GM23338 (cell line): ENCODE measurements around the gene HSD11B1L. TPM values are rescaled to one million over a fixed set of nuclear protein-coding genes. Genes with fewer than 3 reads are reported as not detected.

Experiments used
- ATAC-seq: fragments of 200-7000 bp; cut with Tn5 transposase; 3 replicates; pipeline ENCODE4 v1.9.1; 2020
- DNase-seq: peaks from one replicate; pipeline ENCODE4 v3.0.0-alpha.2; 2015; ENCODE audit warnings: low spot score
- H2AFZ ChIP-seq: fragments of 200-600 bp; sonication (generic); 2 replicates; pipeline ENCODE4 v1.8.0; 2016; ENCODE audit warnings: antibody characterized with exemption, mild to moderate bottlenecking, moderate library complexity
- H3F3A ChIP-seq: fragments of 200-600 bp; sonication (generic); replicated peaks from 2 replicates; pipeline ENCODE4 v1.8.0; 2017; ENCODE audit warnings: antibody characterized with exemption, mixed run types, low read depth
- H3K27ac ChIP-seq: fragments of 200-600 bp; sonication (generic); 2 replicates; pipeline ENCODE4 v1.6.1; 2016; ENCODE audit warnings: low read depth
- H3K27me3 ChIP-seq: fragments of 200-600 bp; sonication (generic); 2 replicates; pipeline ENCODE4 v1.8.0; 2016; ENCODE audit warnings: mild to moderate bottlenecking, mixed run types, moderate library complexity; ENCODE audit not compliant: insufficient read depth
- H3K36me3 ChIP-seq: fragments of 200-600 bp; sonication (generic); 2 replicates; pipeline ENCODE4 v1.8.0; 2016; ENCODE audit warnings: mild to moderate bottlenecking; ENCODE audit not compliant: insufficient read depth
- H3K4me1 ChIP-seq: fragments of 200-600 bp; sonication (generic); 2 replicates; pipeline ENCODE4 v1.8.0; 2016; ENCODE audit warnings: mild to moderate bottlenecking, moderate library complexity; ENCODE audit not compliant: insufficient read depth
- H3K4me2 ChIP-seq: fragments of 200-600 bp; sonication (generic); 2 replicates; pipeline ENCODE4 v1.7.1; 2017; ENCODE audit warnings: mixed run types
- H3K4me3 ChIP-seq: fragments of 200-600 bp; sonication (generic); 2 replicates; pipeline ENCODE4 v1.6.1; 2016; ENCODE audit warnings: mixed run types
- H3K79me2 ChIP-seq: fragments of 200-600 bp; sonication (generic); replicated peaks from 2 replicates; pipeline ENCODE4 v1.8.0; 2017; ENCODE audit warnings: mild to moderate bottlenecking; ENCODE audit not compliant: insufficient read depth
- H3K9me2 ChIP-seq: fragments of 200-600 bp; sonication (generic); 2 replicates; pipeline ENCODE4 v1.8.0; 2017; ENCODE audit not compliant: insufficient read depth
- H4K20me1 ChIP-seq: fragments of 200-600 bp; sonication (generic); replicated peaks from 2 replicates; pipeline ENCODE4 v1.8.0; 2017; ENCODE audit warnings: mild to moderate bottlenecking; ENCODE audit not compliant: insufficient read depth
- H3K27ac Mint-ChIP-seq: 2 replicates; pipeline ENCODE4 v1.8.0; 2020; ENCODE audit warnings: inconsistent platforms, mild to moderate bottlenecking, moderate library complexity, mixed read lengths
- H3K27me3 Mint-ChIP-seq: 3 replicates; pipeline ENCODE4 v1.8.0; 2022; ENCODE audit warnings: low read depth, mild to moderate bottlenecking, moderate library complexity, mixed read lengths, inconsistent platforms; ENCODE audit not compliant: insufficient read depth, poor library complexity
- H3K36me3 Mint-ChIP-seq: 3 replicates; pipeline ENCODE4 v1.8.0; 2021; ENCODE audit warnings: low read depth, mild to moderate bottlenecking, inconsistent platforms, moderate library complexity, mixed read lengths
- H3K4me1 Mint-ChIP-seq: 3 replicates; pipeline ENCODE4 v1.8.0; 2020; ENCODE audit warnings: mild to moderate bottlenecking, inconsistent platforms, mixed read lengths
- H3K4me3 Mint-ChIP-seq: 3 replicates; pipeline ENCODE4 v1.8.0; 2021; ENCODE audit warnings: moderate library complexity, mild to moderate bottlenecking, inconsistent platforms, mixed read lengths
- H3K9me3 Mint-ChIP-seq: 3 replicates; pipeline ENCODE4 v1.8.0; 2020; ENCODE audit warnings: moderate library complexity, mild to moderate bottlenecking, inconsistent platforms, mixed read lengths
- CREB1 ChIP-seq: fragments of 250-450 bp; sonication (Bioruptor Pico); IDR thresholded peaks from 2 replicates; pipeline ENCODE4 v1.5.0; 2020; ENCODE audit warnings: low read depth, mild to moderate bottlenecking, moderate library complexity
- CTCF ChIP-seq, 2 experiments: fragments of 200-600 bp in 1 of 2; sonication (generic) in 1 of 2; conservative IDR thresholded peaks; 2 replicates each; pipeline versions ENCODE4 v1.5.1 to v1.6.1; 2016 to 2017; ENCODE audit warnings: antibody characterized with exemption in 2 of 2, low read depth in 2 of 2, mild to moderate bottlenecking in 2 of 2, moderate library complexity in 1 of 2
- ETS1 ChIP-seq: IDR thresholded peaks from 2 replicates; pipeline ENCODE4 v1.6.1; 2016; ENCODE audit warnings: antibody characterized with exemption
- NANOG ChIP-seq: IDR thresholded peaks from 2 replicates; pipeline ENCODE4 v1.6.1; 2016; ENCODE audit warnings: antibody characterized with exemption, borderline replicate concordance
- REST ChIP-seq: IDR thresholded peaks from one replicate; pipeline ENCODE4 v1.6.1; 2018; ENCODE audit warnings: antibody characterized with exemption; ENCODE audit not compliant: unreplicated experiment
- STAT1 ChIP-seq: IDR thresholded peaks from one replicate; pipeline ENCODE4 v1.6.1; 2016; ENCODE audit warnings: antibody characterized with exemption; ENCODE audit not compliant: unreplicated experiment
- polyA plus RNA-seq: library from polyadenylated mRNA; unstranded; fragments of >200 nt; fragmentation: Nextera tagmentation; extraction: Ambion mirVana; gene quantifications from 2 replicates; pipeline ENCODE4 v1.2.1, GENCODE V29; 2016
- total RNA-seq: library from RNA; depleted of rRNA; stranded (reverse); fragments of >200 nt; shearing (Covaris generic); gene quantifications from 2 replicates; pipeline ENCODE4 v1.2.3, GENCODE V29; 2014

Gene HSD11B1L
- total and polyA plus RNA-seq, 2 experiments from 2014 or later = 12.9 to 18.4 TPM

- no peak for TF ChIP-seq NANOG
These were observed 722 bp downstream of the HSD11B1L start (continued) for GRCh38 chr19:5681391-5682106.

GRCh38 chr19:5682107-5682482 is 1.3 kb downstream of the HSD11B1L start:
- H3K36me3 Mint-ChIP-seq = no peaks in the 10 kb centered on the region; the same call in 1 of the 3 replicates
- Histone ChIP-seq H2AFZ (no peak overlapping the region), H3K27me3 (no peaks in the 10 kb centered on the region), H3K36me3 (no peaks in the 10 kb centered on the region), H3K79me2 (no peaks in the 10 kb centered on the region), H3K4me3 (no peak overlapping the region), H3K4me2 (no peak overlapping the region; the same call in 1 of the 2 replicates), H3K9me2 (peaks cover 7% of the 10 kb centered on the region), H3K27ac (no peak overlapping the region), H3F3A (0 out of 2 replicates have a peak, but pooled peaks cover 8% of the 10 kb centered on the region), H3K4me1 (peaks cover 2% of the 10 kb centered on the region; the same call in 1 of the 2 replicates), H4K20me1 (0 out of 2 replicates have a peak, but pooled peaks cover 4% of the 10 kb centered on the region)
- TF ChIP-seq CREB1 (CRISPR knock-in tag) = no peak
- no peak for TF ChIP-seq REST
- TF ChIP-seq CTCF (conservative IDR thresholded peaks at IDR 0.05; ENCODE audit: low read depth in 2 of 2) = no peak
- TF ChIP-seq ETS1 = no peak
- no peak for TF ChIP-seq STAT1
- no peaks in the 10 kb centered on the region for H3K9me3 Mint-ChIP-seq
- ATAC-seq = no peak
- H3K4me1 Mint-ChIP-seq = peaks cover 16% of the 10 kb centered on the region
- H3K4me3 Mint-ChIP-seq = peak overlapping the region; percentile 98
- no peak for DNase-seq
- no peak overlapping the region for H3K27ac Mint-ChIP-seq
- peaks cover 30% of the 10 kb centered on the region for H3K27me3 Mint-ChIP-seq
